ENCODE data around the gene DET1. TPM values are rescaled to one million over a fixed set of nuclear protein-coding genes. Genes with fewer than 3 reads are reported as not detected.

The DET1 gene
- total and polyA plus RNA-seq, 2 of the 13 experiments (the other 11 are each of a cell fraction or from before 2014, with no cell fraction given) = 2.2 to 4.2 TPM

DNA sequence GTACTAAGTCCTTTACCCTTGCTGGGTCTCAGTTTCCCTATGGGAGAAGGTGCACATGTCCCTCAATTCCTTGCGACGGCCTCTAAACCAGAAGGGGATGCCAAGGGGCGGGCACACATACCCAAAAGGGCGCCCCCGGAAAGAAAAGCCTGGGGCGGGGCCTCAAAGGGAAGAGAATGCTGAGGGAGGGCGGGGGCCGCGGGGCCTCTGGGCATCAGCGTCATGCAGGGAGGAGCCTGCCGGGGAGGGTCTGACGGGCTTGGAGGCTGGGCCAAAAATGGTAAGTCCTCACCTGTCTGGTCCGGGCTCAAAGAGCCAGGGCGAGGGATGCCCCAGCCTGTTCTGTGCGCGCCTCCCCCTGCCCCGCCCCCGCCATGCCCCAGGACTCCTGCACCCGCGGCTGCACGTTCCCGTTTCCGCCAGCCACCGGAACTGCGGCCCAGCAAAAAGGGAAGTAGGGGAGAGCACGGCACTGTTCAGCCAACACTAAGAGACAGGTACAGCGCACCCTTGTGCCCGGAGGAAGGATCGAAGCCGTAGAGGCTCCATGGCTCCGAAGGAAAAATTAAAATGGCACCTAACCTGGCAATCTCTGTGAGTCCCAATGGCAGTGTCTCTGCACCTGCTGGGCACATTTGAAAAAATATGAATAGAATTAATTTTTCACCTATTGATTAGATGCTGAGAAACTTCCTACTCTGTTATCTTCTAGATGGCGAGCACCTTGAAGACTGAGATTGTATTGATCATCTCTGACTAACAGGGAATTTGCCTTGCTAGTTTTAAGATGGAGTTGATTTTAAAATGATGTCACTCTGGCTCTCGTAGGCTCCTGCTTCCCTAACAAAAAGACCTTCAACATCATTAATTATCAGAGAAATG, at the start of gene DET1 (continued):
- TF ChIP-seq, protein P1, sequence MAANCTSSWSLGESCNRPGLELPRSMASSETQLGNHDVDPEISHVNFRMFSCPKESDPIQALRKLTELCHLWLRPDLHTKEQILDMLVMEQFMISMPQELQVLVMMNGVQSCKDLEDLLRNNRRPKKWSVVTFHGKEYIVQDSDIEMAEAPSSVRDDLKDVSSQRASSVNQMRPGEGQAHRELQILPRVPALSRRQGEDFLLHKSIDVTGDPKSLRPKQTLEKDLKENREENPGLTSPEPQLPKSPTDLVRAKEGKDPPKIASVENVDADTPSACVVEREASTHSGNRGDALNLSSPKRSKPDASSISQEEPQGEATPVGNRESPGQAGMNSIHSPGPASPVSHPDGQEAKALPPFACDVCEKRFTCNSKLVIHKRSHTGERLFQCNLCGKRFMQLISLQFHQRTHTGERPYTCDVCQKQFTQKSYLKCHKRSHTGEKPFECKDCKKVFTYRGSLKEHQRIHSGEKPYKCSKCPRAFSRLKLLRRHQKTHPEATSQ (CRISPR knock-in tag; IDR thresholded peaks at IDR 0.05; ENCODE audit: borderline replicate concordance) = peak; percentile 43; the same call in 1 of the 2 replicates
- TF ChIP-seq SIN3B (IDR thresholded peaks at IDR 0.05; ENCODE audit: low read length) (no peak), ZNF761 (CRISPR knock-in tag; conservative IDR thresholded peaks at IDR 0.05) (no peak), NPAS2 (CRISPR knock-in tag; IDR thresholded peaks at IDR 0.05; ENCODE audit: borderline replicate concordance) (no peak), NCOA2 (CRISPR knock-in tag; IDR thresholded peaks at IDR 0.05) (no peak), SOX5 (CRISPR knock-in tag; IDR thresholded peaks at IDR 0.05; ENCODE audit: borderline replicate concordance) (peak; percentile 31; the same call in 1 of the 2 replicates), ZNF282 (IDR thresholded peaks at IDR 0.05; ENCODE audit: partially characterized antibody) (no peak), RBFOX2 (IDR thresholded peaks at IDR 0.05; ENCODE audit: low read depth, low read length) (no peak; the same call in 1 of the 2 replicates), TBP (CRISPR knock-in tag; IDR thresholded peaks at IDR 0.05) (no peak), RXRA (CRISPR knock-in tag; IDR thresholded peaks at IDR 0.05) (0 out of 2 replicates have a peak, but pooled peaks have one; percentile 30), ZNF263 (CRISPR knock-in tag; IDR thresholded peaks at IDR 0.05) (no peak), AGO2 (optimal IDR thresholded peaks at IDR 0.05; ENCODE audit: low read depth, low read length) (no peak), ZNF24 (IDR thresholded peaks at IDR 0.05) (no peak)
- TF ChIP-seq, protein P2, sequence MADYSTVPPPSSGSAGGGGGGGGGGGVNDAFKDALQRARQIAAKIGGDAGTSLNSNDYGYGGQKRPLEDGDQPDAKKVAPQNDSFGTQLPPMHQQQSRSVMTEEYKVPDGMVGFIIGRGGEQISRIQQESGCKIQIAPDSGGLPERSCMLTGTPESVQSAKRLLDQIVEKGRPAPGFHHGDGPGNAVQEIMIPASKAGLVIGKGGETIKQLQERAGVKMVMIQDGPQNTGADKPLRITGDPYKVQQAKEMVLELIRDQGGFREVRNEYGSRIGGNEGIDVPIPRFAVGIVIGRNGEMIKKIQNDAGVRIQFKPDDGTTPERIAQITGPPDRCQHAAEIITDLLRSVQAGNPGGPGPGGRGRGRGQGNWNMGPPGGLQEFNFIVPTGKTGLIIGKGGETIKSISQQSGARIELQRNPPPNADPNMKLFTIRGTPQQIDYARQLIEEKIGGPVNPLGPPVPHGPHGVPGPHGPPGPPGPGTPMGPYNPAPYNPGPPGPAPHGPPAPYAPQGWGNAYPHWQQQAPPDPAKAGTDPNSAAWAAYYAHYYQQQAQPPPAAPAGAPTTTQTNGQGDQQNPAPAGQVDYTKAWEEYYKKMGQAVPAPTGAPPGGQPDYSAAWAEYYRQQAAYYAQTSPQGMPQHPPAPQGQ (CRISPR knock-in tag; IDR thresholded peaks at IDR 0.05; ENCODE audit: borderline replicate concordance) = no peak
- TF ChIP-seq, protein P3, sequence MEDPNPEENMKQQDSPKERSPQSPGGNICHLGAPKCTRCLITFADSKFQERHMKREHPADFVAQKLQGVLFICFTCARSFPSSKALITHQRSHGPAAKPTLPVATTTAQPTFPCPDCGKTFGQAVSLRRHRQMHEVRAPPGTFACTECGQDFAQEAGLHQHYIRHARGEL (CRISPR knock-in tag; IDR thresholded peaks at IDR 0.05) = no peak
- TF ChIP-seq, protein P4, sequence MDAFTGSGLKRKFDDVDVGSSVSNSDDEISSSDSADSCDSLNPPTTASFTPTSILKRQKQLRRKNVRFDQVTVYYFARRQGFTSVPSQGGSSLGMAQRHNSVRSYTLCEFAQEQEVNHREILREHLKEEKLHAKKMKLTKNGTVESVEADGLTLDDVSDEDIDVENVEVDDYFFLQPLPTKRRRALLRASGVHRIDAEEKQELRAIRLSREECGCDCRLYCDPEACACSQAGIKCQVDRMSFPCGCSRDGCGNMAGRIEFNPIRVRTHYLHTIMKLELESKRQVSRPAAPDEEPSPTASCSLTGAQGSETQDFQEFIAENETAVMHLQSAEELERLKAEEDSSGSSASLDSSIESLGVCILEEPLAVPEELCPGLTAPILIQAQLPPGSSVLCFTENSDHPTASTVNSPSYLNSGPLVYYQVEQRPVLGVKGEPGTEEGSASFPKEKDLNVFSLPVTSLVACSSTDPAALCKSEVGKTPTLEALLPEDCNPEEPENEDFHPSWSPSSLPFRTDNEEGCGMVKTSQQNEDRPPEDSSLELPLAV (CRISPR knock-in tag; conservative IDR thresholded peaks at IDR 0.05; ENCODE audit: low read depth) = no peak
- TF ChIP-seq, protein P5, sequence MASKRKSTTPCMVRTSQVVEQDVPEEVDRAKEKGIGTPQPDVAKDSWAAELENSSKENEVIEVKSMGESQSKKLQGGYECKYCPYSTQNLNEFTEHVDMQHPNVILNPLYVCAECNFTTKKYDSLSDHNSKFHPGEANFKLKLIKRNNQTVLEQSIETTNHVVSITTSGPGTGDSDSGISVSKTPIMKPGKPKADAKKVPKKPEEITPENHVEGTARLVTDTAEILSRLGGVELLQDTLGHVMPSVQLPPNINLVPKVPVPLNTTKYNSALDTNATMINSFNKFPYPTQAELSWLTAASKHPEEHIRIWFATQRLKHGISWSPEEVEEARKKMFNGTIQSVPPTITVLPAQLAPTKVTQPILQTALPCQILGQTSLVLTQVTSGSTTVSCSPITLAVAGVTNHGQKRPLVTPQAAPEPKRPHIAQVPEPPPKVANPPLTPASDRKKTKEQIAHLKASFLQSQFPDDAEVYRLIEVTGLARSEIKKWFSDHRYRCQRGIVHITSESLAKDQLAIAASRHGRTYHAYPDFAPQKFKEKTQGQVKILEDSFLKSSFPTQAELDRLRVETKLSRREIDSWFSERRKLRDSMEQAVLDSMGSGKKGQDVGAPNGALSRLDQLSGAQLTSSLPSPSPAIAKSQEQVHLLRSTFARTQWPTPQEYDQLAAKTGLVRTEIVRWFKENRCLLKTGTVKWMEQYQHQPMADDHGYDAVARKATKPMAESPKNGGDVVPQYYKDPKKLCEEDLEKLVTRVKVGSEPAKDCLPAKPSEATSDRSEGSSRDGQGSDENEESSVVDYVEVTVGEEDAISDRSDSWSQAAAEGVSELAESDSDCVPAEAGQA (IDR thresholded peaks at IDR 0.05; ENCODE audit: low read depth) = 0 out of 2 replicates have a peak, but pooled peaks have one; percentile 35
- TF ChIP-seq, protein P5 (CRISPR knock-in tag; IDR thresholded peaks at IDR 0.05; ENCODE audit: borderline replicate concordance) = no peak
